ENCODE results near the gene IGF1R. TPM values are rescaled to one million over a fixed set of nuclear protein-coding genes. Genes with fewer than 3 reads are reported as not detected.

The IGF1R gene
- total RNA-seq, 4 donors from 2014 or later = 31.6 to 87.8 (median 60.0) TPM

DNA sequence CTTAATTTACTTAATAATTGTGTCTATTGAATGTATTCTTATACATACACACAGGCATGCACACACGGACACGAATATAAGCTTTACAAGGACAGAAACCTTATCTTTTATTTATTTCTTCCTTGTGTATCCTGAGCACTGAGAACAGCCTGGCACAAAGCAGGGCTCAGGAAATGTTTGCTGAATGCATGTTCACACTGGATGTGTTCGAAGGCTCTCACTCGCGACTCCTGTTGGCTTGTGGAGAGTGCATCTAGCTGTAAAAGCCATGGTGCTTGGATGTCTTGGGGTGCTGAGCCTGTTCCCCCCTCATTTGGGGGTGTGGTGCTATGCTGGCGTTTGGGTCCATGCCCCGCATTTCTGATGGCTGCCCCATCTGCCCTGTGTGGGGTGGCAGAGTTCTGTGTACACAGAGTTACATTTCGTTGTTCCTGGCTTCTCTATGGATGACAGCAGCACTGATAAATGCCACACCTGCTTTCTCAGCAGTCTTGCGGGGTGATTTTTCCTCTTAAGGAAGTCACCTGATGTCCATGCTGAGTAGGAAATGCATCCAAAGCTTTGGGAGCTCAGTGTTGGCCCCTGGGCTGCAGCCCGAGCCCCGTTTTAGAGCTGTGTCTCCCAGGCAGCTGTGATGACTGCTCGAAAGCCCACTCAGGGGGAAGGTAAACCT is 148.5 kb downstream of the IGF1R start:
- Histone ChIP-seq H3K4me3 (no peak overlapping the region), H3K4me1 (peaks cover 6 to 49% (median 35%) of the 10 kb centered on the region in 3 donors), H3K9me3 (no peaks in the 10 kb centered on the region), H3K36me3 (no peaks in the 10 kb centered on the region), H3K27me3 (no peaks in the 10 kb centered on the region), H3K27ac (no peak overlapping the region)
- TF ChIP-seq POLR2AphosphoS5 (IDR thresholded peaks at IDR 0.05) = no peak
- TF ChIP-seq EP300 (IDR thresholded peaks at IDR 0.05) = no peak
- TF ChIP-seq, protein P1, sequence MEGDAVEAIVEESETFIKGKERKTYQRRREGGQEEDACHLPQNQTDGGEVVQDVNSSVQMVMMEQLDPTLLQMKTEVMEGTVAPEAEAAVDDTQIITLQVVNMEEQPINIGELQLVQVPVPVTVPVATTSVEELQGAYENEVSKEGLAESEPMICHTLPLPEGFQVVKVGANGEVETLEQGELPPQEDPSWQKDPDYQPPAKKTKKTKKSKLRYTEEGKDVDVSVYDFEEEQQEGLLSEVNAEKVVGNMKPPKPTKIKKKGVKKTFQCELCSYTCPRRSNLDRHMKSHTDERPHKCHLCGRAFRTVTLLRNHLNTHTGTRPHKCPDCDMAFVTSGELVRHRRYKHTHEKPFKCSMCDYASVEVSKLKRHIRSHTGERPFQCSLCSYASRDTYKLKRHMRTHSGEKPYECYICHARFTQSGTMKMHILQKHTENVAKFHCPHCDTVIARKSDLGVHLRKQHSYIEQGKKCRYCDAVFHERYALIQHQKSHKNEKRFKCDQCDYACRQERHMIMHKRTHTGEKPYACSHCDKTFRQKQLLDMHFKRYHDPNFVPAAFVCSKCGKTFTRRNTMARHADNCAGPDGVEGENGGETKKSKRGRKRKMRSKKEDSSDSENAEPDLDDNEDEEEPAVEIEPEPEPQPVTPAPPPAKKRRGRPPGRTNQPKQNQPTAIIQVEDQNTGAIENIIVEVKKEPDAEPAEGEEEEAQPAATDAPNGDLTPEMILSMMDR (IDR thresholded peaks at IDR 0.05) = no peak
- no peak for TF ChIP-seq POLR2A (IDR thresholded peaks at IDR 0.05)
- WGBS, 2 donors (ENCODE audit: low coverage in 1 of 2) = 79 to 86% methylated on average over 3 to 6 of the region's 12 CpGs
- ATAC-seq = no peak

DNA sequence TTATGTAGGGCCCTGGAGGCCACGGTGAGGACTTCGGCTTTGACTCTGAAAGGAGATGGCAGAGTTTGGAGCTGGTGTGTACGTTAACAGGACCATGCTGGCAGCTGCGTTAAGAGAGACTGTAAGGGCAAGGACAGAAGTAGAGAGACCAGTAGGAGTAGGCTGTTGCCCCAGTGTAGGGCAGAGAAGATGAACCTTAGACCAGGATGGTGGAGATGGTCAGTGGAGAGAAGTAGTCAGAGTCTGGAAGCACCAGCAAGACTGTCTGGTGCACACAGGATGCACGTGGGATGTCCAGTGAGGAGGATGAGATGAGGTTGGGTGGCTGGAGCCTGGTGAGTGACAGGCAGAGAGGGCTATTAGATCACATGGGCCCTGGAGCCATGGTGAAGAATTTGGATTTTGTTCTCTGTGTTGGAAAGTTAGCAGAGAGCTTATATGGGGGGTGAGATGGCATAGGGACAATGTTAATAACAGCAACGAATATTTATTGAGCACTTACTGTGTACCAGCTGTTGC is 150.1 kb downstream of the IGF1R start:
- Histone ChIP-seq H3K9me3 (no peaks in the 10 kb centered on the region), H3K27ac (peak overlapping the region in 1 of 4 donors; percentile 65), H3K4me1 (peaks cover 6 to 53% (median 33%) of the 10 kb centered on the region in 3 donors), H3K27me3 (no peaks in the 10 kb centered on the region), H3K4me3 (no peak overlapping the region), H3K36me3 (no peaks in the 10 kb centered on the region)
- TF ChIP-seq, protein P1 (IDR thresholded peaks at IDR 0.05) = no peak
- no peak for TF ChIP-seq POLR2AphosphoS5 (IDR thresholded peaks at IDR 0.05)
- TF ChIP-seq POLR2A (IDR thresholded peaks at IDR 0.05) = no peak
- no peak for TF ChIP-seq EP300 (IDR thresholded peaks at IDR 0.05)
- 91 to 96% methylated on average over 6 of the region's 6 CpGs for WGBS, 2 donors (ENCODE audit: low coverage in 1 of 2)
- no peak for ATAC-seq

DNA sequence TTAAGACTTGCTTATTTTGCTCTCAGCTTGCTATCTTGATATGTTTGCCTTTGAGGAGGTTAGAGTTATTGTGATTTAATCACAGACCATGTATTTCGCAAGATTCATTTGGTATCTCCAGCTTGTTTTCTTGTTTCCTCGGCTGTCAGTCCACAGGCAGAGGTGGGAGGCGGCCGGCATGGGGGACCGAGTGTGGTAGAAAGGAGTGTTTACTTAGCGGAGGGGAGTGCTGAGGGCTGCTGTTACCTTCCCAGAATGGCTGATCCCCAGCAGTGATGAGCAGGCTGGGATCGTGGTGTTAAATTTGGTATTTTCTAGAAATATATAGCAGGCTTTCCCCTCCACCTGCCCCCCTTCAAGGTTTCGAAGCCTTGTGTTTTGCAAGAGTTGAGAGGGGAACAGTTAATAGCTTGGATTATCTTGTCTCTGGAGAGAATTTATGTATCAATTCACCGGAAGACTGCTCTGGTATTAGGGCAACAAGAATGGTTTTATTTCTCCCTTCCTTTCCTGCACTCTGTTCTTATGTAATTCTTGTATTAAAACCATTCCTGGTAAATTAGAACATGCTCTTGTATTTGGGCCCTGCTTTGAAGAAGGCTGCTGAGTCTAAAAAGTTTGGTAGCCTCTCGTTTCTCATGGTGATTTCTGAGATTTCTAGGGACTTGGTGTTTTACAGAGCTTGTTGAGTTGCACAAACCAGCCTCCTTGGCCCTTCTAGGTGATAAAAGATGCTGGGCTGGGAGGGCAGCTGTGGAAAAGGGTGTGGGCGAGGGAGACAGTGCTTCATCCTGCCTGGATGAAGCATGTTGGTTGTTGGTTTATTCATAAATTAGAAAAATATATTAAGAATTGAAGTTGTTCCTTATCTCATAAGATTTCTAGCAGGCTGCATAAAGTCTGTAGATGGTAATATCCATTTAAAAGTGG is 151.4 kb downstream of the IGF1R start:
- 29 to 52% methylated on average over 5 to 11 of the region's 11 CpGs for WGBS, 2 donors (ENCODE audit: low coverage in 1 of 2)
- Histone ChIP-seq H3K9me3 (no peaks in the 10 kb centered on the region), H3K4me3 (no peak overlapping the region), H3K27ac (peak overlapping the region in 3 of 4 donors; percentile 63 to 65 (median 64)), H3K36me3 (no peaks in the 10 kb centered on the region), H3K4me1 (peaks cover 6 to 43% (median 33%) of the 10 kb centered on the region in 3 donors), H3K27me3 (no peaks in the 10 kb centered on the region)
- ATAC-seq = no peak
- TF ChIP-seq POLR2AphosphoS5 (IDR thresholded peaks at IDR 0.05) = peak; percentile 55
- TF ChIP-seq, protein P1 (IDR thresholded peaks at IDR 0.05) = no peak
- no peak for TF ChIP-seq POLR2A (IDR thresholded peaks at IDR 0.05)

DNA sequence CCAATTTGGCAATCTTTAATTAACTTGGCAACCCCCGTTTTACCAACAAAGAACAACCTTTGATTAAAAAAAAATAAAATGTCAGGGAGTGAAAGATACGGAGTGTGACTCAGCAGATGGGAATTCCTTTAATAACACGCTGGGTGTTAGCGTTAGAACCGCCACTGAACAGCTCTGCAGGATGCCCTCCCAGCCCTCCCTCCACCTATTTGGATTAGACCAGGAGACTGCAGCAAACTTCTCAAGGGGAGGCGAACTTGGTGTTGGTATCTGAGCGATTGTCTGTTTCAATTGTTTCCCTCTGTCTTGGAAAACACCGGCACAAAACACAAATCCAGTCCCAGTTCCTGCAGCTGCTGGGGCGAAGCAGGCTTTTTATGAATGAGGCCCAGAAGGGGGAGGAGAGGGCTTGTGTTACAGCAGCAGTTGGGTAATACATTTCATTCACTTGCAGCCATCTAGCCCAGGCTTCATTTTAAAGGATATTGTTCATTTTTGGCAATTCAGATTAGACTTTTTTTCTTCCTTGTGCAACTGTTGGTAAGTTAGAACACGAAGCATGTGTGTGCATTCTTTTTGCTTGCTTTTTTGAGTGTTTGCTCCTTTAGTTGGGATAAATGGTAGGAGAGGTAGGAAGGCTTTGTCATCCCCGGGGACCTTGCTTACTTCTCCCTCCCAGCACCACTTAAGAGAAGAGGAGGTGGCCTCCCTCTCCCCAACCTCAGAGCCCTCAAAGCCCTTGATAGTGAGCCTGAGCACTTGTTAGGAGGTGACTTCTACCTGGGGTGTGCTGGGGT is 152.3 kb downstream of the IGF1R start:
- TF ChIP-seq EP300 (IDR thresholded peaks at IDR 0.05) (no peak), POLR2A (IDR thresholded peaks at IDR 0.05) (no peak)
- TF ChIP-seq, protein P1 (IDR thresholded peaks at IDR 0.05) = peak in 1 of 4 experiments; percentile 28

More for the DNA sequence above, 152.3 kb downstream of the IGF1R start:
- 0 to 13% methylated on average over 8 to 9 of the region's 11 CpGs for WGBS, 2 donors (ENCODE audit: low coverage in 1 of 2)
- Histone ChIP-seq H3K36me3 (no peaks in the 10 kb centered on the region), H3K4me3 (no peak overlapping the region), H3K27ac (peak overlapping the region in 3 of 4 donors; percentile 63 to 65 (median 64)), H3K4me1 (peaks cover 6 to 43% (median 33%) of the 10 kb centered on the region in 3 donors), H3K27me3 (no peaks in the 10 kb centered on the region), H3K9me3 (no peaks in the 10 kb centered on the region)
- peak; percentile 82 for ATAC-seq
